Measurements from ENCODE around the gene CBARP. TPM values are rescaled to one million over a fixed set of nuclear protein-coding genes. Genes with fewer than 3 reads are reported as not detected.

CBARP gene
- total and polyA plus RNA-seq, 2 of the 13 experiments (the other 11 are each of a cell fraction or from before 2014, with no cell fraction given), result 1.2 to 1.4 TPM

DNA sequence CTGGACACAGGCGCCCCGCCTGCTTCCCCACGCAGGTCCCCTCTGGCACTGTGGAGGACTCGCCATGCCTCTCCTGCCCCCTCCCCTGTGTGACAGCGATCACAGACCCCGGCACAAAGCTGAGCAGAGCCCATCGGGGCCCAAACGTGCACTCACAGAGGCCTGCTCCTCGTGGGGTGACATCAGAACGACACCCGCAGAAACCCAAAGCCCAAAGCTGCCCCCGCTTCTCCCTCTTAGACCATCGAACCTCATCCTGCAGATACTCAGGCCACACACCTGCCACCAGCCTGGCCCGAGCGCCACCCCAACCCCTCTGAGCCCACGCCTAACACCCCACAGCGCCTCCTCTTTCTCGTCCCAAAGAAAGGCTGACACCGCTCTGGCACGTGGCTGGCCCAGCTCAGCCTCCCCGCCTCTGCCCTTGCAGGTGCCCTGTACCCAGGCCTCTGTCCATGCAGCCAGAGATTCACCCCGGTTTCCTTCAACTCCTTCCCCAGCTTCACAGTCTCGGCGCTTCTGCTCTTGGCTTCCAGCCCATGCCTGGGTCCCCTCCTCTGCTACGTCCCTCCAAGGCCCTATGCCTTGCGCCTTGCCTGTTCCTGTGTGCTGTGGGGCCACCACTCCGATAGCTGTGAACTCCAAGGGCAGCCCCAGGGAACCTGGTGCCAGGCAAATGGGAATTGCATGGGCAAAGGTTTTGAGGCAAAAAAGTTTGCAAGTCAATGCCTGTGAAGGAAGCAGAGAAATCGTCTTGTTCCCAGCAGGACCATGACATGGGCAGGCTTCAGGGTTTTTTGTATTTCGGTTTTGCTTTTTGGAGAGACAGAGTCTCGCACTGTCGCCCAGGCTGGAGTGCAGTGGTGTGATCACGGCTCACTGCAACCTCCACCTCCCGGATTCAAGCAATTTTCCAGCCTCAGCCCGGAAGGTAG lies 831 bp upstream of the CBARP start (continued):
- TF ChIP-seq, protein P1, sequence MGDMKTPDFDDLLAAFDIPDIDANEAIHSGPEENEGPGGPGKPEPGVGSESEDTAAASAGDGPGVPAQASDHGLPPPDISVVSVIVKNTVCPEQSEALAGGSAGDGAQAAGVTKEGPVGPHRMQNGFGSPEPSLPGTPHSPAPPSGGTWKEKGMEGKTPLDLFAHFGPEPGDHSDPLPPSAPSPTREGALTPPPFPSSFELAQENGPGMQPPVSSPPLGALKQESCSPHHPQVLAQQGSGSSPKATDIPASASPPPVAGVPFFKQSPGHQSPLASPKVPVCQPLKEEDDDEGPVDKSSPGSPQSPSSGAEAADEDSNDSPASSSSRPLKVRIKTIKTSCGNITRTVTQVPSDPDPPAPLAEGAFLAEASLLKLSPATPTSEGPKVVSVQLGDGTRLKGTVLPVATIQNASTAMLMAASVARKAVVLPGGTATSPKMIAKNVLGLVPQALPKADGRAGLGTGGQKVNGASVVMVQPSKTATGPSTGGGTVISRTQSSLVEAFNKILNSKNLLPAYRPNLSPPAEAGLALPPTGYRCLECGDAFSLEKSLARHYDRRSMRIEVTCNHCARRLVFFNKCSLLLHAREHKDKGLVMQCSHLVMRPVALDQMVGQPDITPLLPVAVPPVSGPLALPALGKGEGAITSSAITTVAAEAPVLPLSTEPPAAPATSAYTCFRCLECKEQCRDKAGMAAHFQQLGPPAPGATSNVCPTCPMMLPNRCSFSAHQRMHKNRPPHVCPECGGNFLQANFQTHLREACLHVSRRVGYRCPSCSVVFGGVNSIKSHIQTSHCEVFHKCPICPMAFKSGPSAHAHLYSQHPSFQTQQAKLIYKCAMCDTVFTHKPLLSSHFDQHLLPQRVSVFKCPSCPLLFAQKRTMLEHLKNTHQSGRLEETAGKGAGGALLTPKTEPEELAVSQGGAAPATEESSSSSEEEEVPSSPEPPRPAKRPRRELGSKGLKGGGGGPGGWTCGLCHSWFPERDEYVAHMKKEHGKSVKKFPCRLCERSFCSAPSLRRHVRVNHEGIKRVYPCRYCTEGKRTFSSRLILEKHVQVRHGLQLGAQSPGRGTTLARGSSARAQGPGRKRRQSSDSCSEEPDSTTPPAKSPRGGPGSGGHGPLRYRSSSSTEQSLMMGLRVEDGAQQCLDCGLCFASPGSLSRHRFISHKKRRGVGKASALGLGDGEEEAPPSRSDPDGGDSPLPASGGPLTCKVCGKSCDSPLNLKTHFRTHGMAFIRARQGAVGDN (CRISPR knock-in tag; IDR thresholded peaks at IDR 0.05), result peak; percentile 96
- no peak for TF ChIP-seq ZNF354B (CRISPR knock-in tag; IDR thresholded peaks at IDR 0.05)
- TF ChIP-seq ZBTB1 (CRISPR knock-in tag; IDR thresholded peaks at IDR 0.05; ENCODE audit: borderline replicate concordance), result no peak
- no peak for TF ChIP-seq ZNF33A (CRISPR knock-in tag; IDR thresholded peaks at IDR 0.05; ENCODE audit: borderline replicate concordance)
- TF ChIP-seq, protein P2, sequence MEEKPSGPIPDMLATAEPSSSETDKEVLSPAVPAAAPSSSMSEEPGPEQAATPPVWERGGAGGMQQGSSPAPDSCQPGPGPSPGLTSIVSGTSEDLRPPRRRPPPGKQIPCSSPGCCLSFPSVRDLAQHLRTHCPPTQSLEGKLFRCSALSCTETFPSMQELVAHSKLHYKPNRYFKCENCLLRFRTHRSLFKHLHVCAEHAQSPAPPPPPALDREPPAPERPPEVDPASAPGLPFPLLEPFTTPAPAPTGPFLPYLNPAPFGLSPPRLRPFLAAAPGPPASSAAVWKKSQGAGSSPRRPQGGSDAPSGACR (CRISPR knock-in tag; IDR thresholded peaks at IDR 0.05), result no peak
- TF ChIP-seq KLF13 (CRISPR knock-in tag; IDR thresholded peaks at IDR 0.05), result peak; percentile 68; the same call in 1 of the 2 replicates
- no peak for TF ChIP-seq MYNN (CRISPR knock-in tag; IDR thresholded peaks at IDR 0.05; ENCODE audit: low read depth)
- no peak for TF ChIP-seq PITX1 (CRISPR knock-in tag; IDR thresholded peaks at IDR 0.05)
- TF ChIP-seq, protein P3, sequence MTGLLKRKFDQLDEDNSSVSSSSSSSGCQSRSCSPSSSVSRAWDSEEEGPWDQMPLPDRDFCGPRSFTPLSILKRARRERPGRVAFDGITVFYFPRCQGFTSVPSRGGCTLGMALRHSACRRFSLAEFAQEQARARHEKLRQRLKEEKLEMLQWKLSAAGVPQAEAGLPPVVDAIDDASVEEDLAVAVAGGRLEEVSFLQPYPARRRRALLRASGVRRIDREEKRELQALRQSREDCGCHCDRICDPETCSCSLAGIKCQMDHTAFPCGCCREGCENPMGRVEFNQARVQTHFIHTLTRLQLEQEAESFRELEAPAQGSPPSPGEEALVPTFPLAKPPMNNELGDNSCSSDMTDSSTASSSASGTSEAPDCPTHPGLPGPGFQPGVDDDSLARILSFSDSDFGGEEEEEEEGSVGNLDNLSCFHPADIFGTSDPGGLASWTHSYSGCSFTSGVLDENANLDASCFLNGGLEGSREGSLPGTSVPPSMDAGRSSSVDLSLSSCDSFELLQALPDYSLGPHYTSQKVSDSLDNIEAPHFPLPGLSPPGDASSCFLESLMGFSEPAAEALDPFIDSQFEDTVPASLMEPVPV (CRISPR knock-in tag; IDR thresholded peaks at IDR 0.05), result peak; percentile 59; the same call in 1 of the 2 replicates
- no peak for TF ChIP-seq BRD4 (CRISPR knock-in tag; IDR thresholded peaks at IDR 0.05)
- TF ChIP-seq HNRNPL (IDR thresholded peaks at IDR 0.05; ENCODE audit: low read depth, low read length), result peak; percentile 89
- no peak for TF ChIP-seq ZNF451 (CRISPR knock-in tag; IDR thresholded peaks at IDR 0.05)
- TF ChIP-seq, protein P4, sequence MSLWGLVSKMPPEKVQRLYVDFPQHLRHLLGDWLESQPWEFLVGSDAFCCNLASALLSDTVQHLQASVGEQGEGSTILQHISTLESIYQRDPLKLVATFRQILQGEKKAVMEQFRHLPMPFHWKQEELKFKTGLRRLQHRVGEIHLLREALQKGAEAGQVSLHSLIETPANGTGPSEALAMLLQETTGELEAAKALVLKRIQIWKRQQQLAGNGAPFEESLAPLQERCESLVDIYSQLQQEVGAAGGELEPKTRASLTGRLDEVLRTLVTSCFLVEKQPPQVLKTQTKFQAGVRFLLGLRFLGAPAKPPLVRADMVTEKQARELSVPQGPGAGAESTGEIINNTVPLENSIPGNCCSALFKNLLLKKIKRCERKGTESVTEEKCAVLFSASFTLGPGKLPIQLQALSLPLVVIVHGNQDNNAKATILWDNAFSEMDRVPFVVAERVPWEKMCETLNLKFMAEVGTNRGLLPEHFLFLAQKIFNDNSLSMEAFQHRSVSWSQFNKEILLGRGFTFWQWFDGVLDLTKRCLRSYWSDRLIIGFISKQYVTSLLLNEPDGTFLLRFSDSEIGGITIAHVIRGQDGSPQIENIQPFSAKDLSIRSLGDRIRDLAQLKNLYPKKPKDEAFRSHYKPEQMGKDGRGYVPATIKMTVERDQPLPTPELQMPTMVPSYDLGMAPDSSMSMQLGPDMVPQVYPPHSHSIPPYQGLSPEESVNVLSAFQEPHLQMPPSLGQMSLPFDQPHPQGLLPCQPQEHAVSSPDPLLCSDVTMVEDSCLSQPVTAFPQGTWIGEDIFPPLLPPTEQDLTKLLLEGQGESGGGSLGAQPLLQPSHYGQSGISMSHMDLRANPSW (CRISPR knock-in tag; IDR thresholded peaks at IDR 0.05; ENCODE audit: borderline replicate concordance), result no peak
- no peak for TF ChIP-seq ATAD3A (CRISPR knock-in tag; IDR thresholded peaks at IDR 0.05)
- no peak for TF ChIP-seq NR1H2 (CRISPR knock-in tag; IDR thresholded peaks at IDR 0.05; ENCODE audit: borderline replicate concordance, low read depth)
- TF ChIP-seq SAP130 (CRISPR knock-in tag; IDR thresholded peaks at IDR 0.05; ENCODE audit: low read depth), result peak; percentile 28; the same call in 1 of the 2 replicates
- TF ChIP-seq DR1 (CRISPR knock-in tag; IDR thresholded peaks at IDR 0.05), result no peak
- no peak for TF ChIP-seq HIVEP1 (CRISPR knock-in tag; IDR thresholded peaks at IDR 0.05)
- TF ChIP-seq RFX1 (IDR thresholded peaks at IDR 0.05), result no peak
- TF ChIP-seq IKZF1 (IDR thresholded peaks at IDR 0.05), result no peak
